Measurements from ENCODE around the gene UBTD1.
"Not testable (repeated sequence)": the region's sequence is repeated elsewhere in the genome, so short reads cannot be mapped to it uniquely, and the experiment has no call there.

The UBTD1 gene

GRCh38 chr10:97498841-97499560 lies at the start of gene UBTD1:
Gene UBTD1, plus strand, starts transcription at chr10:97498924. Its CDS starts 280 bp downstream, at chr10:97499204.
- FAIRE-seq: no peak

- FAIRE-seq: no peak
Observed at GRCh38 chr10:97450828-97451227, 47.9 kb upstream of the UBTD1 start.

GRCh38 chr10:97451605-97452004 lies 47.1 kb upstream of the UBTD1 start:
- FAIRE-seq: no peak

- FAIRE-seq: no peak
Observed at GRCh38 chr10:97452352-97452751, 46.4 kb upstream of the UBTD1 start.

- no peak for FAIRE-seq
Observed at GRCh38 chr10:97454330-97455036, 44.2 kb upstream of the UBTD1 start.

GRCh38 chr10:97456034-97456685 lies 42.6 kb upstream of the UBTD1 start:
- FAIRE-seq: no peak

- FAIRE-seq: no peak
Observed at GRCh38 chr10:97456686-97457065, 42.0 kb upstream of the UBTD1 start.

GRCh38 chr10:97459111-97459510 lies 39.6 kb upstream of the UBTD1 start:
- FAIRE-seq: no peak

- FAIRE-seq: no peak
Observed at GRCh38 chr10:97459933-97460332, 38.8 kb upstream of the UBTD1 start.

GRCh38 chr10:97462309-97462708 lies 36.4 kb upstream of the UBTD1 start:
- no peak for FAIRE-seq

GRCh38 chr10:97463363-97464132 lies 35.2 kb upstream of the UBTD1 start:
- FAIRE-seq: no peak

- no peak for FAIRE-seq
Observed at GRCh38 chr10:97464226-97464625, 34.5 kb upstream of the UBTD1 start.

- FAIRE-seq: no peak
Observed at GRCh38 chr10:97465982-97466381, 32.7 kb upstream of the UBTD1 start.

GRCh38 chr10:97466755-97467154 lies 32.0 kb upstream of the UBTD1 start:
- FAIRE-seq: no peak

- FAIRE-seq: no peak
Observed at GRCh38 chr10:97468162-97468561, 30.6 kb upstream of the UBTD1 start.

- FAIRE-seq: not testable (repeated sequence)
Observed at GRCh38 chr10:97468781-97469180, 29.9 kb upstream of the UBTD1 start.

GRCh38 chr10:97474918-97475317 lies 23.8 kb upstream of the UBTD1 start:
- no peak for FAIRE-seq

GRCh38 chr10:97475936-97476594 lies 22.7 kb upstream of the UBTD1 start:
- no peak for FAIRE-seq

GRCh38 chr10:97479410-97479809 lies 19.3 kb upstream of the UBTD1 start:
- not testable (repeated sequence) for FAIRE-seq

- FAIRE-seq: no peak
Observed at GRCh38 chr10:97479939-97480338, 18.8 kb upstream of the UBTD1 start.

- FAIRE-seq: no peak
Observed at GRCh38 chr10:97481071-97481470, 17.7 kb upstream of the UBTD1 start.

- no peak for FAIRE-seq
Observed at GRCh38 chr10:97482381-97482780, 16.3 kb upstream of the UBTD1 start.

- no peak for FAIRE-seq
Observed at GRCh38 chr10:97483506-97483905, 15.2 kb upstream of the UBTD1 start.

All from colon (tissue), 2 donors.